KOPT-K1 (cell line): Measurements from ENCODE around the gene MCEE.
"Not testable (repeated sequence)": the region's sequence is repeated elsewhere in the genome, so short reads cannot be mapped to it uniquely, and the experiment has no call there.

ENCODE experiments used
- H3K27ac ChIP-seq: fragments of 200-600 bp; sonication (generic); 2 replicates; pipeline ENCODE4 v1.5.1; 2016; ENCODE audit warnings: antibody characterized with exemption, mild to moderate bottlenecking, low read depth, low read length; ENCODE audit not compliant: poor library complexity, severe bottlenecking
- H3K36me3 ChIP-seq: fragments of 200-600 bp; sonication (generic); 2 replicates; pipeline ENCODE4 v1.5.1; 2017; ENCODE audit warnings: antibody characterized with exemption, mild to moderate bottlenecking, low read length, moderate library complexity; ENCODE audit not compliant: insufficient read depth
- H3K9me3 ChIP-seq: fragments of 200-600 bp; sonication (generic); 2 replicates; pipeline ENCODE4 v1.5.1; 2017; ENCODE audit warnings: antibody characterized with exemption, low read length, mild to moderate bottlenecking; ENCODE audit not compliant: insufficient read depth, poor library complexity, severe bottlenecking

Gene MCEE

GRCh38 chr2:71143782-71144181, 13.8 kb upstream of the MCEE start:
- H3K36me3 ChIP-seq, result peaks cover 100% of the 10 kb centered on the region

GRCh38 chr2:71136174-71136573, 6.1 kb upstream of the MCEE start:
- H3K9me3 ChIP-seq, result no peaks in the 10 kb centered on the region
- H3K27ac ChIP-seq, result no peak overlapping the region
- H3K36me3 ChIP-seq, result peaks cover 91% of the 10 kb centered on the region

More at GRCh38 chr2:71143782-71144181, 13.8 kb upstream of the MCEE start:
- Histone ChIP-seq H3K27ac (no peak overlapping the region), H3K9me3 (no peaks in the 10 kb centered on the region)

DNA sequence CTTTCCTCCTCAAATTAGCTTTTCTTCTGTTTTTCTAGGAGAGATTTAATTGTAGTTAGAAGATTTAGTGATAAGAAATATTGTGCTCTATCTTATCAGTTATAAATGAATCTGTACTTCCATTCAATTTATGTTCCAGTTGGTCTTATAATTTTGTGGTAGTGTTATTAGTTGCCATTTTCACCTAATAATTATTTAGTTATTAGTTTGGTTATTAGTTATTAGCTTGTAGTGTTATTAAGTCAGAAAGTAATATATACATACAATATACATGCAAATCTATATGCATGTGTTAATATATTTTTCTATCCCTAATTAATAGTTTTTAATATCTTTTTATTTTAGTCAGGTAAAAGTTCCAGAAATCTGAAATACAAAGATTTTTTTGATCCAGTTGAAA, 3.6 kb upstream of the MCEE start:
- no peaks in the 10 kb centered on the region for H3K9me3 ChIP-seq
- H3K27ac ChIP-seq, result no peak overlapping the region
- H3K36me3 ChIP-seq, result peaks cover 65% of the 10 kb centered on the region

DNA sequence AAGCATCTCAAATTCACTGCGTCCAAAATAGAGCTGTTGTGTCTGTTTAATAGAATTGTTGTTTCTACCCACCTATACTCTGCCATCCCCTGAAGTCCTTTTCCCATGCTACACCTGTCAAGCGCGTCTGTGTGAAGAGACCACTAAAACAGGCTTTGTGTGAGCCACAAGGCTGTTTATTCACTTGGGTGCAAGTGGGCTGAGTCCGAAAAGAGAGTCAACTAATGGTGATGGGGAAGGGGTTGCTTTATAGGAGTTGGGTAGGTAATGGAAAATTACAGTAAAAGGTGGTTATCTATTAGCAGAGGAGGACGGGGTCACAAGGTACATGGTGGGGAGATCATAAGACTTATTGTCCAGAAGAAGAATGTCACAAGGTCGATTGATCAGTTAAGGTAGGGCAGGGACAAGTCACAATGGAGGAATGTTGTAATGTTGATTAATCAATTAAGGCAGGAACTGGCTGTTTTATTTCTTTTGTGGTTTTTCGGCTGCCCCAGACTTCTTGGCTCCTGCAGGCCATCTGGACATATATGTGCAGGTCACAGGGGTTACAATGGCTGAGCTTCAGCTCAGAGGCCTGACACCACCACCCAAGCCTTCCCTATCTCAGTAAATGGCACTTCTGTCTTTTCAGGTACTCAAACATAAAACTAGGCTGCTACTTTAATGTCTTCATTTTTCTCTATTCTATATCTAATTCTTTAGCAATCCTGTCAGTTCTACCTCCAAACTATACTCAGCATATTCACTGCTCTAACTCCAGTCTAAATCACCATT, 1.5 kb upstream of the MCEE start:
- peak overlapping the region; percentile 80 for H3K27ac ChIP-seq
- H3K36me3 ChIP-seq, result peaks cover 45% of the 10 kb centered on the region
- H3K9me3 ChIP-seq, result not testable (repeated sequence)

GRCh38 chr2:71130905-71131244, 846 bp upstream of the MCEE start:
- peak overlapping the region; percentile 80 for H3K27ac ChIP-seq
- peaks cover 38% of the 10 kb centered on the region for H3K36me3 ChIP-seq
- H3K9me3 ChIP-seq, result no peaks in the 10 kb centered on the region

DNA sequence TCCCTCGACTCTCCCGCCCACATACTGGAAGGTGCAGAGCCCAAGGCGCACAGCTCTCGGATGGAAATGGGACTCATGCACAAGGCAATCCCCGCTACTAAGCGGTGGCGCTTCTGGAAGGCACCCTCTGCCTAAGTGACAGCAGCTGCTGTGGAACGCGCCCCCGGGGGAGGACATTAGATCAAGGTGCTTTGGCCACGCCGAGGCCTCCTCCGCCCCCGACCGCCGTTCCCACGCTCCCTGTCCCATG, 202 bp downstream of the MCEE start:
- Histone ChIP-seq H3K36me3 (peaks cover 27% of the 10 kb centered on the region), H3K9me3 (no peaks in the 10 kb centered on the region), H3K27ac (peak overlapping the region; percentile 80)

- Histone ChIP-seq H3K36me3 (peaks cover 23% of the 10 kb centered on the region), H3K27ac (peak overlapping the region; percentile 80), H3K9me3 (no peaks in the 10 kb centered on the region)
These were observed 721 bp downstream of the MCEE start for GRCh38 chr2:71129114-71129901.

GRCh38 chr2:71126957-71127356, 3.1 kb downstream of the MCEE start:
- Histone ChIP-seq H3K36me3 (peaks cover 25% of the 10 kb centered on the region), H3K9me3 (peaks cover 4% of the 10 kb centered on the region), H3K27ac (no peak overlapping the region)

GRCh38 chr2:71125506-71126294, 4.3 kb downstream of the MCEE start:
- Histone ChIP-seq H3K36me3 (peaks cover 32% of the 10 kb centered on the region), H3K27ac (no peak overlapping the region), H3K9me3 (peaks cover 4% of the 10 kb centered on the region)

GRCh38 chr2:71122387-71123298, 7.4 kb downstream of the MCEE start:
- H3K27ac ChIP-seq, result no peak overlapping the region
- peaks cover 4% of the 10 kb centered on the region for H3K9me3 ChIP-seq
- peaks cover 58% of the 10 kb centered on the region for H3K36me3 ChIP-seq

- Histone ChIP-seq H3K9me3 (peaks cover 4% of the 10 kb centered on the region), H3K36me3 (peaks cover 67% of the 10 kb centered on the region), H3K27ac (no peak overlapping the region)
These were observed 8.6 kb downstream of the MCEE start for GRCh38 chr2:71121479-71121878.

GRCh38 chr2:71120195-71120594, 9.8 kb downstream of the MCEE start:
- no peak overlapping the region for H3K27ac ChIP-seq
- peaks cover 4% of the 10 kb centered on the region for H3K9me3 ChIP-seq
- peaks cover 67% of the 10 kb centered on the region for H3K36me3 ChIP-seq

- Histone ChIP-seq H3K36me3 (peaks cover 54% of the 10 kb centered on the region), H3K9me3 (no peaks in the 10 kb centered on the region), H3K27ac (no peak overlapping the region)
These were observed 13.0 kb downstream of the MCEE start for GRCh38 chr2:71117063-71117462.

DNA sequence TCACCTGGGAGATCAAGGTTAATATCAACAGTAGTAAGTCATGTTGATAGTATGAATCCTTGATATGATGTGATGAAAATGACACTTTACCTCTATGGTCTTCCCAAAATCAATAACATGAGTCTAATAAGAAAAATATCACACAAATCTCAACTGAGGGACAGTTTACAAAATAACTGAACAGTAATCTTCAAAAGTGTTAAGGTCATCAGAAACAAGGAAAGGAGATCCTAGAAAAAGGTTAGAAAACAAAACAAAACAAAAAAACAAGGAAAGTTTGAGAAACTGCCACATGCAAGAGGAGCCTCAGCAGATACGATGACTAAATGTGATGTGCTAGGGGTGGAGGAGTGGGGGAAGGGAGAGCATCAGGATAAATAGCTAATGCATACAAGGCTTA, 16.2 kb downstream of the MCEE start:
- H3K27ac ChIP-seq, result no peak overlapping the region
- H3K36me3 ChIP-seq, result peaks cover 44% of the 10 kb centered on the region
- H3K9me3 ChIP-seq, result no peaks in the 10 kb centered on the region
